GM08714 (cell line): ENCODE measurements around the gene DNTTIP2.
"Not testable (repeated sequence)": the region's sequence is repeated elsewhere in the genome, so short reads cannot be mapped to it uniquely, and the experiment has no call there.

Experiments used
- H3K4me3 ChIP-seq: fragments of 200-500 bp; sonication (Bioruptor generic); 2 replicates; pipeline ENCODE4 v1.5.1; 2014; ENCODE audit warnings: mild to moderate bottlenecking, low read length, inconsistent platforms
- ZNF274 ChIP-seq: IDR thresholded peaks from 2 replicates; pipeline ENCODE4 v1.6.1; 2012; ENCODE audit warnings: mild to moderate bottlenecking, low read depth, low read length

The DNTTIP2 gene

DNA sequence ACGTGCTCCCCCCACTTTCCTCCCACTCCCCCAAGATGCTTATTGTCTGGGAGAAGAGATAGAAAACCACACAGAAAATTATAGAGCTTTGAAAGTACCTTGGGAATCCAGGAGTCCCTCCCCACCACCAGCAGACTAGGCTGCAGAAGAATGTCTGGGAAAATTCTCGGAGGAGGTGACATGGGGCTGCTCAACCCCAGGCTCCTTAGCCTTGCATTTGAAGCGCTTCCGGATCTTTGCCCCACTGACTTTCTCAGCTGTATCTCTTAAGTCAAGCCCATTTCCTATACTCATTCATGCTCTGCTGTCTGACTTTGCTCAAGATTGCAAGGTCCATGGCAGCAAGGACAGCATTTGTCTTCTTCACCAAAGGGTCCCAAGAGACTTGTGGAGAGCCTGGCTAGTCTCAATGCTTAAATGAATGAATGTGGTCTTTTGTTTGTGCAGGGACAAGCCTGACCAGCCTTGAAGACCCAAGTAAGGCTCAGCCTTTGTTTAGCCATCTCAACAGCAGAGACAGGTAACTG lies 38.0 kb downstream of the DNTTIP2 start:
- TF ChIP-seq ZNF274, result no peak
- no peak overlapping the region for H3K4me3 ChIP-seq

DNA sequence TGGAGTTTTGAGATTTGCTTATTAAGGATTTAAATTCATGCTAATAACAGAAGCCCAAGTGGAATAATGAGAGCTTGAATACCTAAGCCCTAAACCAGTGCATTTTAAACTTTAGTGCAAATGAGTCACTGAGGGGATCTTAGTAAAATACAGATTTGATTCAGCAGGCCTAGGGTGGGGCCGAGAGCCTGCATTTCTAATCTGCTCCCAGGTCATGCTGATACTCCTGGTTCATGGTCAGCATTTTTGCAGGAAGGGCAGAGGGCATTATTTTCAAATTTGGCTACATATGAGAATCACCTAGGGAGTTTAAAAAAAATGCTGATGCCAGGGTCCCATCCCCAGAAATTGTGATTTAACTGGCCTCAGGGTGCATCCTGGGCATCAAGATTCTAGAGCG lies 39.3 kb downstream of the DNTTIP2 start:
- no peak for TF ChIP-seq ZNF274
- H3K4me3 ChIP-seq, result no peak overlapping the region

DNA sequence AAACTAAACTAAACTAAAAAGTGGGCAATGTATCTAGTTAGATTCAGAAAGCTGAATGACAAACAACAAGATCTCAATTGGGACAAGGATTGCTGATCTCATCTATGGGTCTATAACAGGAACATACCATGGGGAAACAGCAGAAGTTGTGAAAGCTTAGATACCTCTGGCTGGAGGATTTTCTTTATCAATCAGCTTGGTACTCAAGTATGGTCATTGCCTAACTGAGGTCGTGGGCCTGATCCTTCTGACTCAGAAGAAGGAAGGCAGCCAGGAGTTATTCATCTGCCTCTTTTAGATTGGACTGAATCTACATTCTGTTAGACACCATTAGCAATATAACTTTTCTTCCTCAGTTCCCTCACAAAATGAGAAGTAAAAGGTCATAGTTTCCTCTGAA lies 39.7 kb downstream of the DNTTIP2 start:
- no peak overlapping the region for H3K4me3 ChIP-seq
- no peak for TF ChIP-seq ZNF274

DNA sequence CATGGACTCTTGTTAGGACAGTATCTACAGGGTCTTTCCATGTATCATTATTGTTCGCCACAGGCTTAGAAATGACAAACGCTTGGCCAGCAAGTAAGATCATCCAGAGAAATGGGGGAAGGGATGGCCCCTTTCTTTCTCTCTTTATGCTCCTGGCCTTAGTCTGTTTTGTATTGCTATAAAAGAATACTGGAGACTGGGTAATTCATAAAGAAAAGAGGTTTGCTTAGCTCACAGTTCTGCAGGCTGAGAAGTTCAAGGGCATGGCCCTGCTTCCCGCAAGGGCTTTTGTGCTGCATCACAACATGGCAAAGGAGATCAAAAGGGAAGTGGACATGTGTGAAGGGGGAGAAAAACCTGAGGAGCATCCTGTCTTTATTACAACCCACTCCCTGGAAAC lies 41.0 kb downstream of the DNTTIP2 start:
- H3K4me3 ChIP-seq, result no peak overlapping the region
- no peak for TF ChIP-seq ZNF274

DNA sequence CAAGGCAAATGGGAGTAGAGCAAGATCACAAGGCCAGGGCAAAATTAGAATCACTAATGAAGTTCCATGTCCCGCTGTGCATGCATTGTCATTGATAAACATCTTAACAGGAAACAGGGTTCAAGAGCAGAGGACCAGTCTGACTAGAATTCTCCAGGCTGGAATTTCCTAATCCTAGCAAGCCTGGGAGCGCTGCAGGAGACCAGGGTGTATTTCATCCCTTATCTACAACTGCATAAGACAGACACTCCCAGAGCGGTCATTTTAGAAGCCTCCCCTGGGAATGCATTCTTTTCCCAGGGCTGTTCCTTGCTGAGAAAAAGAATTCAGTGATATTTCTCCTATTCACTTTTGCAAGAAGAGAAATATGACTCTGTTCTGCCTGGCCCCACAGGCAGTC lies 45.7 kb downstream of the DNTTIP2 start:
- not testable (repeated sequence) for H3K4me3 ChIP-seq

DNA sequence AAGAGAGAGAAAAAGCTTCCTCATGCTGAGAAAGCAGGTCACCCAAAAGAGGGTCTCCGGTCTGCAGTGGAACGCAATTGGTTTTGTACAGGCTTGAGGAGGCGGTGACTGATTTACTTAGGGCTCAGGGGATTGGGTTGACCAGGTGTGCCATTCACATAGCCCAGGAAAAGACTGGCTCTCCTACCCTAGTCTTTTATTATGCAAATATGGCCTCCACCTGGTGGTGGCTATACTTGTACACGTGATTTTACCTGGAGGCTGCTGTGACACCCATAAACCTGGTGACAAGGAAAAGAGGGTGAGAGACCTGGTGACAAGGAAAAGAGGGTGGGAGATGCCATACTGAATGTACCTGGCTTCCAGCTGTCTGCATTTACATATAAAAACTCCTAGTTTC lies 49.9 kb downstream of the DNTTIP2 start:
- no peak overlapping the region for H3K4me3 ChIP-seq
- no peak for TF ChIP-seq ZNF274

DNA sequence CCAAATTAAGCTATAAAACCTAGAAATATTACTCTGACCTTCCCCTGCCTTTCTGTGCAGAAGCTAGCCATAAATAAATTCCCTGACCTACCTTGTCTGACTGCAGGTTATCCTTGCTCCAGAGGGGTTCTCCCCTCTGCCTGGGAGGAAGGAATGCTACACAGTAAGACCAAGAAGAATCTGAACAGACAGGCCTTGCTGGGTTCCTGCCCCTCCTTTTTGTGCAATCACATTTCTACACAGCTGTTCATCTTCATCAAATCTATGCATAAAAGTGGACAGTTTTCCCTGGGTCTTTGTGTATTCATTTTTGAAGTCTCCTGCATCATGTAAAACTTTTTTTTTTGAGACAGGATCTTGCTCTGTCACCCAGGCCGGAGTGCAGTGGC lies 50.6 kb downstream of the DNTTIP2 start:
- no peak overlapping the region for H3K4me3 ChIP-seq
- TF ChIP-seq ZNF274, result no peak

DNA sequence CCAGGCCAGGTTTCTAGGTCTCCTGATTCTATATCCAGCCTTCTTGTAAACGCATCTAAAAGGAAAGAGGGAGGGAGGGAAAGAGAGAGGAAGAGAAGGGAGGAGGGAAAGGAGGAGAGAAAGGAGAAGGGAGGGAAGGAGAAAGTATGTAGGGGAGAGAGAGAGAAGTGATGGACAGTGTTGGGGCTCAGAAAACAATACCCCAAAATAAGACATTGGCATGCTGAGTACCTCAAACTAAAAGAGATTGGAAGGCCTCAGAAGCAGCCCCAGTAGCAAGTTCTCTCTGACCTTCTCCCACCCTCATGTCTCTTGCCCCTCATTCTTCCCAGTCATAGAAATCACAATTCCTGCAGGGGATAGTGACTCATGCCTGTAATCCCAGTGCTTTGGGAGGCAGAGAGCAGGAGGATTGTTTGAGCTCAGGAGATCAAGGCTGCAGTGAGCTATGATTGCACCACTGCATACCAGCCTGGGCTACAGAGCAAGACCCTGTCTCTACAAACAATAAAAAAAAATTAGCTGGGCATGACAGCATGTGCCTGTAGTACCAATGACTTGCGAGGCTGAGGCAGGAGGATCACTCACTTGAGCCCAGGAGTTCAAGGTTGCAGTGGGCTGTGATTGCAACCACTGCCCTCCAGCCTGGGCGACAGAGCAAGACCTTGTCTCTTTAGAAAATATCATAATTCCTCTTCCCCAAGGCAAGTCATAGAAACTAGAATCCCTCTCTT lies 51.2 kb downstream of the DNTTIP2 start:
- TF ChIP-seq ZNF274, result no peak
- no peak overlapping the region for H3K4me3 ChIP-seq

DNA sequence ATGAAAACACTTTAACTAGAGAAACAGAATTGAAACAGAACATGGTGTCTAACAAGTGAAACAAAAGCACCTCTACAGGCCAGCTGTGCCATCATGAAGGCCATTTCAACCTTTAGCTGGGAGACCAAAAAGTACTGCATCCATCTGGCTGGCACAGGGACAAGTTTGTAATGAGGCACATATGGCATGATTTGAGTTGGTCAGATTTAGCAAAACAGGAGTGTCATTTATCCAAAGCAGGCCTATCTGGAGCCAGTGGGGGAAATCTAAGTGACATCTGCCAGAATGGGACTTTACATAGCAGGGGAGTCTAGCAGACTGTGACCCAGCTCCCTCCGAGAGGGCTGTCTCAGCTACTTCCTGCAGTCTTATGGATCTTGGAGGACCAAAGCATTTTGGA lies 51.9 kb downstream of the DNTTIP2 start:
- TF ChIP-seq ZNF274, result no peak
- no peak overlapping the region for H3K4me3 ChIP-seq

DNA sequence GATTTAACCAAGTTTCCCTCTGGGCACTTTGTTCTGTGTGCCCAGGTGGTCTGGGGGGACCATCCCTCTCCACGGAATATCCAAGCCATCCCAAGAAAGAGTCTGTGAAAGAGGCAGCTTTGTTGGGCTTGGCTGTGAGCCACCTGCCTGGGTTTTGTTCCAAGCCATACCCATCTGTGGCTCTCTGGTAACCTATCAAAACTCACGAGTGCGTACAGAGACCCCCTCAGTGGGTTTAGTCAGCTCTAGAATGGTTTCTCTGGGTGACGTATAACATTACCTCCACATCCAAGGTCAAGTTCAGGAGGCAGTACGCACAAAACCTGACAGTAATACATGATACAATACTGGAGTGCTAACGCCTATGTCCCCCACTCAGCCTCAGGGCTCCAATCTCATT lies 54.2 kb downstream of the DNTTIP2 start:
- no peak overlapping the region for H3K4me3 ChIP-seq
- TF ChIP-seq ZNF274, result no peak

DNA sequence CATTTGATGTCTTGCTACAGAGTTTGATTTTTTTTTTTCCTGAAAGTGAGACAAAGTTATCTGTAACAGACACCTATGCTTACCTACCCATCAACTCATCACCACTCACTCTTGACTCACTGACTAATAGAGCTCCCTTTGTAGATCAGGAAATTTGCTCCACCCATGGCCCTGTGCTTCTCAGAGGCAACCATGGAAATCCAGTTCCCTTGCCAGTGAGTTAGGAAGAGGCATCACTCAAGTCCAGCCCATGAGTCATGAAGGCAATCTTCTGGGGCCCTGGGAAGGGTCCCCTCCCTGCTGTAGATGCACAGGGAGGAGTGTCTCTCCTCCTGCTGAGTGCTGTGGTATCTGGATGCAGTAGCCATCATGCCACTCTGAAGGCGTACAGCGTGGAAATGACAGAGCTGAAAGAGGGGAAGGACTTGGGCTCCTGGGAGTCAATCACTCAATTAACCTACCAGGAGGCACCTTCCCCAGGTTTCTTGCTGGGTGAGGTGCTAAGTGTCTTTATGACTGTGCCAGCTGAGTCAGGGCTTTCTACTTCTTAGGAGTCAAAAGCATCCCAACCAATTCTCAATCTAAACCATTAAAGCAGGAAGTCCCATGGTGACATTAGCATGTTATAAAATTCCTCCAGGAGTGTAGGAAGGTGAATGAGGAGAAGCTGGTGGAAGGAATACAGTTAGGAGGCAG lies 56.1 kb downstream of the DNTTIP2 start:
- no peak for TF ChIP-seq ZNF274
- no peak overlapping the region for H3K4me3 ChIP-seq

DNA sequence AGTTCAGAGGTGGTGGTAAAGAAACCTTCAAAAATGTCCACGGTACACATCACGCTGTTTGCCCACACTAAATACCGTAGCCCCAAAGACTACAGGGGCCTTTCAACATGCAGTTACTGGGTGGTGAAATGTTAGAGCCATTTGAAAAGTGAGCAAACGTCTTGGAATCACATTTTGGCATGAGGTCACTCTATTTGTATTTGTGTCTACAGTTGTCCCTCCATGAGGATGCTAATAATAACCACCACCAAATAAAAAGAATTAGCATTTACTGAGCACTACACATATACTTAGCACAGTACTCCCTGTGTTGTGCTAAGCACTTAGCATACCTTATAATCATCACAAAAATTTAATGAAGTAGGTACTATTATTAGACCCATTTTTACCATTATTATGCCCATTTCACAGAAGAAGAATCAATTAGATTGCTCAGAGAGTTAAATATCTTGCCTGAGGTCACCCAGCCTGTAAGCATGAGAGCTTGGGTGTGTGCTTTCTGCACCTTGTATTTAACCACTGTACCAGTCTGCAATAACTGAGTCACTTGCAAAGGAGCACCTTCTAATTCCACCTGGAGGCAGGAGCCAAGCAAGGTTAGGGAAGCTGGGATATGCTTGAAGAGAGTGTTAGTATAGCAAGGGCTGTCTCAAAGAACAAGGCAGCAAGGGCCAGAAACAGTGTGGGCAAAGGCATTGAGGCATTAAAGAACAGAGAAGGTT lies 57.4 kb downstream of the DNTTIP2 start:
- no peak for TF ChIP-seq ZNF274
- H3K4me3 ChIP-seq, result no peak overlapping the region

DNA sequence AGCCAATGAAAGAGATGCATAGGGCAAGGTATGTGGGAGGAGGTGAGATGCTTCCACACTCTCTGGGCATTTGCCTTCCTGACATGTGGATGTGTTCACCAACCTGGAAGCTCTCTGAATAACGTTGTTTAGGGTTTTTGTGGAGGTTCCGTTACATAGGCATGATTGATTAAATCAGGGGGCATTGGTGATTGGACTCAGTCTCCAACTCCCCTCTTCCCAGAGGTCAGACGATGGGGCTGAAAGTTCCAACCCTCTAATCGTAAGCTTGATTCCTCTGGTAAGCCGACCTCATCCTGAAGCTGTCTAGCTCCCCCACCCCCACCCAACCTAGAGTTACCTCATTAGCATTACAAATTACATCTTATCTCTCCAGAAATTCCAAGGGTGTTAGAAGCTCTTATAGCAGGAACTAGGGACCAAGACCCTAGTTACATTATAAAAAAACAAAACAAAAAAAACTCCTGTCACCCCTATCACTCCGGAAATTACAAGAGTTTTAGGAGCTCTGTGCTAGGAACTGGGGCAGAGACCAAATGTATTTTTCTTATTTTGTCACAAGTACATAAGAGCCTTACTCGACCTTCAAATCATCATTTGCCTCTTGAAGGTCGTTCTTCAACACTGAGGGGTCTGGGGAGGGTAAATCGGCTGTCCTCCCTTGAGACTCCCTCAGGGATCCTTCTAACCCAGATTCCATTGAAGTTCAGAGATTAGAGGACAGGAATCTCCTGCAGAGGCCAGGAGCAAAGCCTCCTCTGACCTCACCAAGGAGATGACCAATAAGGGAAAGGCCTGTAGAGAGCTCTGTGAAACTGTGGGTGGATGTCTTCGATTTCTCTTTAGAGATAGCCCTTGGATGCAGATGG lies 58.2 kb downstream of the DNTTIP2 start:
- no peak overlapping the region for H3K4me3 ChIP-seq
- TF ChIP-seq ZNF274, result no peak

DNA sequence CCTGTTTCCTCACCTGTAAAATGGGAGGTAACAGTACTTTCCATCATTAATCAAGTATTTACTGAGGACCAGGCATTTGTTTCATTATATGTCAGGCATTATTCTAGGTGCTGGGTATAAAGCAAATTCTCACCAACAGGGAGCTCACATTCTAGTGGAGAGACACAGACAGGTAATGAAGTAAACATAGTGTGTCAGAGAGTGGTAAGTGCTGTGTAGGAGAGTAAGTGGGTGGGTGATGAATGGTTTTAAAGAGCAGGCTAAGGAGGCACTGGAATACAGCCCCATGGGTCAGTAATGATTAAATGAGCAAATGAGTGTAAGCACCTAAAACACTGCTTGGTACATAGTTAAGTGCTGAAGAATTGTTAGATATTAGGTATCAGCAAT lies 60.4 kb downstream of the DNTTIP2 start:
- no peak for TF ChIP-seq ZNF274
- H3K4me3 ChIP-seq, result no peak overlapping the region
